Trophoblast cell (in vitro differentiated cells and primary cell): Measurements from ENCODE around the gene CREB5.

Experiments used
- DNase-seq, 2 donors: peaks; one replicate each; pipeline ENCODE4 v3.0.0-alpha.2; 2016
- H2AFZ ChIP-seq: 2 replicates; pipeline ENCODE4 v1.6.1; 2013; ENCODE audit warnings: low read length, moderate library complexity, mild to moderate bottlenecking; ENCODE audit not compliant: insufficient read depth, poor library complexity
- H2AK5ac ChIP-seq: 2 replicates; pipeline ENCODE4 v1.6.1; 2013; ENCODE audit warnings: mild to moderate bottlenecking, low read length
- H2BK120ac ChIP-seq: 2 replicates; pipeline ENCODE4 v1.6.1; 2013; ENCODE audit warnings: low read length, mild to moderate bottlenecking, moderate library complexity; ENCODE audit not compliant: insufficient read depth, poor library complexity
- H2BK12ac ChIP-seq: 2 replicates; pipeline ENCODE4 v1.6.1; 2013; ENCODE audit warnings: mild to moderate bottlenecking, low read length, moderate library complexity
- H2BK5ac ChIP-seq: 2 replicates; pipeline ENCODE4 v1.6.1; 2013; ENCODE audit warnings: low read length, low read depth, moderate library complexity, mild to moderate bottlenecking; ENCODE audit not compliant: poor library complexity
- H3K14ac ChIP-seq: 2 replicates; pipeline ENCODE4 v1.6.1; 2013; ENCODE audit warnings: mild to moderate bottlenecking, low read length
- H3K18ac ChIP-seq: 2 replicates; pipeline ENCODE4 v1.6.1; 2013; ENCODE audit warnings: mild to moderate bottlenecking, low read length
- H3K23ac ChIP-seq: 2 replicates; pipeline ENCODE4 v1.6.1; 2013; ENCODE audit warnings: low read length
- H3K27ac ChIP-seq: 2 replicates; pipeline ENCODE4 v1.5.1; 2013; ENCODE audit warnings: low read depth, mild to moderate bottlenecking, inconsistent platforms, low read length, moderate library complexity
- H3K27me3 ChIP-seq: 2 replicates; pipeline ENCODE4 v1.6.1; 2013; ENCODE audit warnings: inconsistent platforms, mild to moderate bottlenecking, low read length, moderate library complexity; ENCODE audit not compliant: insufficient read depth
- H3K36me3 ChIP-seq, 2 experiments: 1 replicate in 1 of 2; 2 replicates in 1 of 2; pipeline ENCODE4 v1.6.1; 2013; ENCODE audit warnings: low read length in 2 of 2, mild to moderate bottlenecking in 2 of 2, moderate library complexity in 1 of 2; ENCODE audit not compliant: insufficient read depth in 2 of 2, control insufficient read depth in 1 of 2
- H3K4ac ChIP-seq: 2 replicates; pipeline ENCODE4 v1.6.1; 2013; ENCODE audit warnings: low read depth, mild to moderate bottlenecking, low read length, moderate library complexity
- H3K4me1 ChIP-seq, 2 experiments: 1 replicate in 1 of 2; 2 replicates in 1 of 2; pipeline ENCODE4 v1.6.1; 2013; ENCODE audit warnings: low read length in 2 of 2, mild to moderate bottlenecking in 2 of 2, moderate library complexity in 1 of 2; ENCODE audit not compliant: insufficient read depth in 2 of 2, control insufficient read depth in 1 of 2
- H3K4me2 ChIP-seq: 2 replicates; pipeline ENCODE4 v1.6.1; 2013; ENCODE audit warnings: inconsistent platforms, mild to moderate bottlenecking, low read length, moderate library complexity
- H3K4me3 ChIP-seq: 2 replicates; pipeline ENCODE4 v1.5.1; 2013; ENCODE audit warnings: mild to moderate bottlenecking, low read depth, low read length, inconsistent platforms
- H3K79me1 ChIP-seq: one replicate; pipeline ENCODE4 v1.6.1; 2013; ENCODE audit warnings: low read length
- H3K79me2 ChIP-seq: 2 replicates; pipeline ENCODE4 v1.6.1; 2013; ENCODE audit warnings: low read length, mild to moderate bottlenecking; ENCODE audit not compliant: control insufficient read depth, insufficient read depth, poor library complexity
- H3K9ac ChIP-seq: 2 replicates; pipeline ENCODE4 v1.6.1; 2013; ENCODE audit warnings: mild to moderate bottlenecking, low read length
- H3K9me3 ChIP-seq: 2 replicates; pipeline ENCODE4 v1.6.1; 2013; ENCODE audit warnings: low read depth, mild to moderate bottlenecking, control low read depth, inconsistent platforms, low read length; ENCODE audit not compliant: insufficient read depth
- H4K12ac ChIP-seq: 2 replicates; pipeline ENCODE4 v1.6.1; 2013; ENCODE audit warnings: low read depth, mild to moderate bottlenecking, low read length, moderate library complexity
- H4K8ac ChIP-seq: 2 replicates; pipeline ENCODE4 v1.6.1; 2013; ENCODE audit warnings: low read depth, mild to moderate bottlenecking, low read length, moderate library complexity
- H4K91ac ChIP-seq: one replicate; pipeline ENCODE4 v1.6.1; 2013; ENCODE audit warnings: low read depth, mild to moderate bottlenecking, low read length, moderate library complexity
- WGBS: extraction: QIAGEN DNeasy Blood & Tissue Kit; methylation state at CpG from one replicate; pipeline ENCODE4 v1.1.7; 2013; ENCODE audit warnings: missing lambda C conversion rate; ENCODE audit not compliant: insufficient read length, insufficient coverage; ENCODE audit errors: extremely low coverage; 5-methylcytosine and 5-hydroxymethylcytosine counted together

CREB5 gene

GRCh38 chr7:28703037-28703765, 290.9 kb downstream of the CREB5 start:
- Histone ChIP-seq H3K27ac (no peak overlapping the region), H3K36me3 (no peaks in the 10 kb centered on the region), H3K23ac (no peak overlapping the region), H2BK120ac (no peak overlapping the region), H3K4me2 (no peak overlapping the region), H4K12ac (no peak overlapping the region), H3K4ac (no peak overlapping the region), H2BK12ac (no peak overlapping the region), H3K18ac (no peak overlapping the region), H3K79me1 (no peaks in the 10 kb centered on the region), H3K14ac (no peak overlapping the region), H4K91ac (no peak overlapping the region), H3K9ac (no peak overlapping the region), H2BK5ac (no peak overlapping the region), H3K4me3 (no peak overlapping the region), H3K4me1 (no peaks in the 10 kb centered on the region), H4K8ac (no peak overlapping the region), H3K27me3 (no peaks in the 10 kb centered on the region), H3K79me2 (peaks cover 2% of the 10 kb centered on the region), H2AFZ (no peak overlapping the region), H2AK5ac (no peak overlapping the region), H3K9me3 (no peaks in the 10 kb centered on the region)
- no peak for DNase-seq
- no CpG with 5 or more reads among the region's 1 CpG for WGBS

- Histone ChIP-seq H3K4me3 (no peak overlapping the region), H3K14ac (no peak overlapping the region), H3K18ac (no peak overlapping the region), H2BK120ac (no peak overlapping the region), H2AK5ac (no peak overlapping the region), H4K91ac (no peak overlapping the region), H3K4ac (no peak overlapping the region), H3K27me3 (no peaks in the 10 kb centered on the region), H3K36me3 (no peaks in the 10 kb centered on the region), H3K9ac (no peak overlapping the region), H3K4me2 (no peak overlapping the region), H3K4me1 (no peaks in the 10 kb centered on the region), H3K23ac (no peak overlapping the region), H3K9me3 (no peaks in the 10 kb centered on the region), H2BK12ac (no peak overlapping the region), H4K12ac (no peak overlapping the region), H3K27ac (no peak overlapping the region), H4K8ac (no peak overlapping the region), H3K79me2 (peaks cover 2% of the 10 kb centered on the region), H2AFZ (no peak overlapping the region), H2BK5ac (no peak overlapping the region), H3K79me1 (no peaks in the 10 kb centered on the region)
- WGBS, result no CpG with 5 or more reads among the region's 3 CpGs
- DNase-seq, result no peak
Observed at GRCh38 chr7:28704706-28705105, 292.4 kb downstream of the CREB5 start.

GRCh38 chr7:28705350-28705749, 293.0 kb downstream of the CREB5 start:
- H2AK5ac ChIP-seq, result no peak overlapping the region
- DNase-seq, result no peak
- H3K18ac ChIP-seq, result no peak overlapping the region
- H3K14ac ChIP-seq, result no peak overlapping the region
- H3K9me3 ChIP-seq, result no peaks in the 10 kb centered on the region
- H3K79me1 ChIP-seq, result no peaks in the 10 kb centered on the region
- no peak overlapping the region for H3K23ac ChIP-seq
- H2AFZ ChIP-seq, result no peak overlapping the region
- H3K79me2 ChIP-seq, result peaks cover 2% of the 10 kb centered on the region
- H3K9ac ChIP-seq, result no peak overlapping the region
- H4K12ac ChIP-seq, result no peak overlapping the region
- no peaks in the 10 kb centered on the region for H3K4me1 ChIP-seq
- no peaks in the 10 kb centered on the region for H3K36me3 ChIP-seq
- H3K27ac ChIP-seq, result no peak overlapping the region
- H3K27me3 ChIP-seq, result no peaks in the 10 kb centered on the region
- no peak overlapping the region for H4K8ac ChIP-seq
- H3K4ac ChIP-seq, result no peak overlapping the region
- no peak overlapping the region for H2BK12ac ChIP-seq
- H3K4me2 ChIP-seq, result no peak overlapping the region
- no peak overlapping the region for H2BK120ac ChIP-seq
- H4K91ac ChIP-seq, result no peak overlapping the region
- no peak overlapping the region for H3K4me3 ChIP-seq
- H2BK5ac ChIP-seq, result no peak overlapping the region
- no CpG with 5 or more reads among the region's 2 CpGs for WGBS

GRCh38 chr7:28706584-28706983, 294.3 kb downstream of the CREB5 start:
- no peak overlapping the region for H2AFZ ChIP-seq
- no peak overlapping the region for H3K18ac ChIP-seq
- no peak overlapping the region for H4K8ac ChIP-seq
- no peak overlapping the region for H3K4me3 ChIP-seq
- H3K9ac ChIP-seq, result no peak overlapping the region
- H2BK12ac ChIP-seq, result no peak overlapping the region
- H3K36me3 ChIP-seq, result no peaks in the 10 kb centered on the region
- no peaks in the 10 kb centered on the region for H3K27me3 ChIP-seq
- DNase-seq, result peak; percentile 34 to 51
- no peak overlapping the region for H4K91ac ChIP-seq
- no CpG with 5 or more reads among the region's 1 CpG for WGBS
- H3K4me2 ChIP-seq, result no peak overlapping the region
- H3K4me1 ChIP-seq, result no peaks in the 10 kb centered on the region
- H3K4ac ChIP-seq, result no peak overlapping the region
- H4K12ac ChIP-seq, result no peak overlapping the region
- H3K27ac ChIP-seq, result no peak overlapping the region
- H2BK5ac ChIP-seq, result no peak overlapping the region
- no peak overlapping the region for H2AK5ac ChIP-seq
- H3K79me2 ChIP-seq, result peaks cover 2% of the 10 kb centered on the region
- no peak overlapping the region for H3K23ac ChIP-seq
- H3K79me1 ChIP-seq, result no peaks in the 10 kb centered on the region
- H2BK120ac ChIP-seq, result no peak overlapping the region
- H3K9me3 ChIP-seq, result no peaks in the 10 kb centered on the region
- H3K14ac ChIP-seq, result no peak overlapping the region
